Suprapubic skin (tissue), 4 donors: ENCODE measurements around the gene CHI3L1.

Experiments
- EP300 ChIP-seq: sonication (generic); formaldehyde crosslinking; IDR thresholded peaks from one replicate; pipeline ENCODE4 v1.6.1; 2017; ENCODE audit warnings: antibody characterized with exemption
- POLR2A ChIP-seq, 2 donors: fragments of 450-650 bp; IDR thresholded peaks; one replicate each; pipeline ENCODE4 v1.6.1; 2017; ENCODE audit warnings: antibody characterized with exemption in 2 of 2, mild to moderate bottlenecking in 2 of 2, moderate library complexity in 2 of 2
- POLR2AphosphoS5 ChIP-seq, 3 donors: sonication (generic); formaldehyde crosslinking; IDR thresholded peaks; one replicate each; pipeline ENCODE4 v1.6.1; 2017; ENCODE audit warnings: antibody characterized with exemption in 3 of 3
- TF ChIP-seq, protein P1 (sequence below), 2 donors: fragments of 200-600 bp in 1 of 2; fragments of 450-650 bp in 1 of 2; sonication (generic) in 1 of 2; IDR thresholded peaks; one replicate each; pipeline ENCODE4 v1.5.1; 2016 to 2019; ENCODE audit warnings: antibody characterized with exemption in 2 of 2, mild to moderate bottlenecking in 1 of 2, moderate library complexity in 1 of 2

DNA sequence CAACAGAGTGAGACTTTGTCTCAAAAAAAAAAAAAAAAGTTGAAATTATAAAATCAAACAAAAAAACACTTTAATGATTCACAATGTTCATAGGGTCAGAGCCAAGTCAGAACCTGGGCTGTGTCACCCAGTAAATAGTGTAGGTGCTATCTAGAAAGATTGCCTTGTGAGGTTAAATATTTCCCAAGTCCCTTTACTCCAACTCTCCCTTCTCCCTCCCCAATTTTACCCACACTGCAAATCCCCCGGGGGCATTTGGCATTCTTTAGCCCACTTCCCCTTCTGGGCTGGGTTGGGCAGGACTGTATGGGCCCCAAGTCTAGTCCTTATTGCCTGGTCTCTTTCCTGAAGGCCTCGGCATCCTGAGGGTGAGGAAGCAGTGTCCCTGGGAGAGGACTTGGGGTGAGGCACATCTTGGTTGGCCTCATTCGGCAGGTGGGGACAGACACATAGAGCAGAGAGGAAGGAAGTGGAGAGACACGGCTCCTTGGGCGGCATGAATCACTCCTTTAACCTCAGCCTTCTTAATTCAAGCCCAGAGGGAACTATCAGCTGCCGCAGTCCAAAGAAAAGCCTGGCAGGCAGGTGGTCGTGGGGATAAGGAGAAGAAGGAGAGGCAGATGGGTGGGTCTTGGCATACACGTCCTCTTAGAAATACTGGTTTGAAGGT is 50.7 kb downstream of the CHI3L1 start:
- TF ChIP-seq, protein P1, sequence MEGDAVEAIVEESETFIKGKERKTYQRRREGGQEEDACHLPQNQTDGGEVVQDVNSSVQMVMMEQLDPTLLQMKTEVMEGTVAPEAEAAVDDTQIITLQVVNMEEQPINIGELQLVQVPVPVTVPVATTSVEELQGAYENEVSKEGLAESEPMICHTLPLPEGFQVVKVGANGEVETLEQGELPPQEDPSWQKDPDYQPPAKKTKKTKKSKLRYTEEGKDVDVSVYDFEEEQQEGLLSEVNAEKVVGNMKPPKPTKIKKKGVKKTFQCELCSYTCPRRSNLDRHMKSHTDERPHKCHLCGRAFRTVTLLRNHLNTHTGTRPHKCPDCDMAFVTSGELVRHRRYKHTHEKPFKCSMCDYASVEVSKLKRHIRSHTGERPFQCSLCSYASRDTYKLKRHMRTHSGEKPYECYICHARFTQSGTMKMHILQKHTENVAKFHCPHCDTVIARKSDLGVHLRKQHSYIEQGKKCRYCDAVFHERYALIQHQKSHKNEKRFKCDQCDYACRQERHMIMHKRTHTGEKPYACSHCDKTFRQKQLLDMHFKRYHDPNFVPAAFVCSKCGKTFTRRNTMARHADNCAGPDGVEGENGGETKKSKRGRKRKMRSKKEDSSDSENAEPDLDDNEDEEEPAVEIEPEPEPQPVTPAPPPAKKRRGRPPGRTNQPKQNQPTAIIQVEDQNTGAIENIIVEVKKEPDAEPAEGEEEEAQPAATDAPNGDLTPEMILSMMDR (IDR thresholded peaks at IDR 0.05) = no peak
- no peak for TF ChIP-seq POLR2A (IDR thresholded peaks at IDR 0.05)
- TF ChIP-seq POLR2AphosphoS5 (IDR thresholded peaks at IDR 0.05) = no peak
- no peak for TF ChIP-seq EP300
